Kidney epithelial cell (primary cell): Measurements from ENCODE around the gene ELOVL5. TPM values are rescaled to one million over a fixed set of nuclear protein-coding genes. Genes with fewer than 3 reads are reported as not detected.

Experiments used
- DNase-seq: peaks from one replicate; pipeline ENCODE4 v3.0.0-alpha.2; 2010; ENCODE audit warnings: low read depth
- H3K27me3 ChIP-seq: 2 replicates; pipeline ENCODE4 v1.6.0; 2011; ENCODE audit warnings: low read length; ENCODE audit not compliant: control insufficient read depth, insufficient read depth
- H3K36me3 ChIP-seq: 2 replicates; pipeline ENCODE4 v1.5.1; 2011; ENCODE audit warnings: low read length; ENCODE audit not compliant: control insufficient read depth, insufficient read depth
- H3K4me3 ChIP-seq: 2 replicates; pipeline ENCODE4 v1.5.1; 2011; ENCODE audit warnings: low read depth, mild to moderate bottlenecking, control low read depth, low read length
- CTCF ChIP-seq: IDR thresholded peaks from 2 replicates; pipeline ENCODE4 v1.5.1; 2011; ENCODE audit warnings: mild to moderate bottlenecking, moderate library complexity, low read length, control low read depth, inconsistent platforms; ENCODE audit not compliant: insufficient read depth, poor library complexity, severe bottlenecking
- total RNA-seq: library from RNA; depleted of rRNA; stranded (reverse); fragments of >200 nt; gene quantifications from 2 replicates; pipeline ENCODE4 v1.2.3, GENCODE V29; 2015

ELOVL5 gene
- total RNA-seq, 1 donor from 2014 or later = 63.6 TPM

GRCh38 chr6:53333439-53334408, 15.0 kb downstream of the ELOVL5 start:
- H3K27me3 ChIP-seq = no peaks in the 10 kb centered on the region
- TF ChIP-seq CTCF = no peak
- no peak overlapping the region for H3K4me3 ChIP-seq
- no peak for DNase-seq
- H3K36me3 ChIP-seq = no peaks in the 10 kb centered on the region

- Histone ChIP-seq H3K4me3 (no peak overlapping the region), H3K27me3 (no peaks in the 10 kb centered on the region), H3K36me3 (no peaks in the 10 kb centered on the region)
- TF ChIP-seq CTCF = no peak
- DNase-seq = no peak
These were observed 17.1 kb downstream of the ELOVL5 start for GRCh38 chr6:53331678-53332077.

GRCh38 chr6:53330137-53330536, 18.6 kb downstream of the ELOVL5 start:
- Histone ChIP-seq H3K4me3 (no peak overlapping the region), H3K36me3 (no peaks in the 10 kb centered on the region), H3K27me3 (no peaks in the 10 kb centered on the region)
- no peak for DNase-seq
- TF ChIP-seq CTCF = no peak

- no peak for TF ChIP-seq CTCF
- Histone ChIP-seq H3K27me3 (no peaks in the 10 kb centered on the region), H3K4me3 (no peak overlapping the region), H3K36me3 (no peaks in the 10 kb centered on the region)
- DNase-seq = no peak
These were observed 20.4 kb downstream of the ELOVL5 start for GRCh38 chr6:53328375-53328774.

GRCh38 chr6:53327017-53327395, 21.7 kb downstream of the ELOVL5 start:
- no peaks in the 10 kb centered on the region for H3K36me3 ChIP-seq
- H3K27me3 ChIP-seq = no peaks in the 10 kb centered on the region
- H3K4me3 ChIP-seq = no peak overlapping the region
- no peak for DNase-seq
- TF ChIP-seq CTCF = no peak
